Activated CD4-positive, alpha-beta T cell treated with anti-CD3 and anti-CD28 coated beads, Interleukin-2, amount 50 U/mL, for 16 hours (primary cell): ENCODE results near the gene GLE1.

Experiments
- DNase-seq: peaks from one replicate; pipeline ENCODE4 v3.0.0-alpha.2; 2020

GLE1 gene, protein sequence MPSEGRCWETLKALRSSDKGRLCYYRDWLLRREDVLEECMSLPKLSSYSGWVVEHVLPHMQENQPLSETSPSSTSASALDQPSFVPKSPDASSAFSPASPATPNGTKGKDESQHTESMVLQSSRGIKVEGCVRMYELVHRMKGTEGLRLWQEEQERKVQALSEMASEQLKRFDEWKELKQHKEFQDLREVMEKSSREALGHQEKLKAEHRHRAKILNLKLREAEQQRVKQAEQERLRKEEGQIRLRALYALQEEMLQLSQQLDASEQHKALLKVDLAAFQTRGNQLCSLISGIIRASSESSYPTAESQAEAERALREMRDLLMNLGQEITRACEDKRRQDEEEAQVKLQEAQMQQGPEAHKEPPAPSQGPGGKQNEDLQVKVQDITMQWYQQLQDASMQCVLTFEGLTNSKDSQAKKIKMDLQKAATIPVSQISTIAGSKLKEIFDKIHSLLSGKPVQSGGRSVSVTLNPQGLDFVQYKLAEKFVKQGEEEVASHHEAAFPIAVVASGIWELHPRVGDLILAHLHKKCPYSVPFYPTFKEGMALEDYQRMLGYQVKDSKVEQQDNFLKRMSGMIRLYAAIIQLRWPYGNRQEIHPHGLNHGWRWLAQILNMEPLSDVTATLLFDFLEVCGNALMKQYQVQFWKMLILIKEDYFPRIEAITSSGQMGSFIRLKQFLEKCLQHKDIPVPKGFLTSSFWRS

DNA sequence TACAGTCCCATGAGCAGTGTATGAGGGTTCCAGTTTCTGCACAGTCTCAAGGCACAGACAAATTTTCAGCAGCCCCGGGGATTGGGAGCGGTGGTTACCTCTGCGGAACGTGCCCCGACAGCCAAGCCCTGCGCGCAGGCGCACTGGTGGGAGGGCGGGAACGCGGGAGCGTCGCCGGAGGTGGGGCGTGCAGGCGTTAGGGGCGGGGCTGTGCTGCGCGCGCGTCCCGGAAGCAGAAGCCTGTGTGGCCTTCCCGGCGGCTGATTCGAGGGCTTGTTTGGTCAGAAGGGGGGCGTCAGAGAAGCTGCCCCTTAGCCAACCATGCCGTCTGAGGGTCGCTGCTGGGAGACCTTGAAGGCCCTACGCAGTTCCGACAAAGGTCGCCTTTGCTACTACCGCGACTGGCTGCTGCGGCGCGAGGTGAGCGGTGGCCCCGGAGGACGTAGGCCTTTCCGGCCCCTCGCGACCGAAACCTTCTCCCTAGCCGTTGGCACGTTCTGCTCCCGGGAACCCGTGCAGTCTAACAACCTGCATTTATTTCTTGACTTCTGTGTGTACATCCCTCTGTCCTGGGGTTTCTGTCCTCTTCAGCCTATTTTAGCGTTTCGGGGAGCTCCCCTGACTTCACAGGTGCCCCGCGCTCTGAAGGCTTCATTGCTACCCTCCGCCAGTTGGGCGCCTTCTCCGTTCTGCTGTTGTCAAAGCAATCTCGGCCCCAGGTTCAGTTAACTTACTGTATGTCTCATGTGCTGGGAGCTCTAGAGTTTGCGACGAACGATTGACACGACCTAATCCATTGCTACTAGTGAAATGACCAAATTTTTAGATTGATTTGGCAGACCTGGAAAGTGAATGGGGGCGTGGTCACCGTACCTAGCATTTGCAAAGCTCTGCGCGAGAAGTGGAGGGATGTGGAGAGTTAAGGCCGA lies at the start of gene GLE1:
Gene GLE1 (plus strand): TSS at position 235 of the 929 bp plus-strand sequence. CDS start 87 bp downstream, at position 322.
- peak; percentile 97 for DNase-seq

DNA sequence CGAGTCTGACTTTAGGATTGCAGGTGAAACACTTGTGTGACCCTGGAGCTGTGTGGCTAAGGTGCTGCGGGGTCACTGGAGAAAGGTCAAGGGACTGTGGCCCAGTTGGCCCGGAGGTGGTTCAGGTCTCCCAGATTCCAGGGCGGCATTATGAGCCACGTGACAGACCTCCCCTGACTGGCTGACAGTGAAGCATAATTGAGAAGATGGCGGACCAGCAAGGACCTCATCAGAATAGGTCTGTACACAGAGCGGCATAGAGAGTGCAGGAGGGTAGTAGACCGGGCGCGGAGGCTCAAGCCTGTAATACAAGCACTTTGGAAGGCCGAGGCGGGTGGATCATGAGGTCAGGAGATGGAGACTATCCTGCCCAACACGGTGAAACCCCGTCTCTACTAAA lies 49.5 kb upstream of the GLE1 start:
- DNase-seq, result no peak

DNA sequence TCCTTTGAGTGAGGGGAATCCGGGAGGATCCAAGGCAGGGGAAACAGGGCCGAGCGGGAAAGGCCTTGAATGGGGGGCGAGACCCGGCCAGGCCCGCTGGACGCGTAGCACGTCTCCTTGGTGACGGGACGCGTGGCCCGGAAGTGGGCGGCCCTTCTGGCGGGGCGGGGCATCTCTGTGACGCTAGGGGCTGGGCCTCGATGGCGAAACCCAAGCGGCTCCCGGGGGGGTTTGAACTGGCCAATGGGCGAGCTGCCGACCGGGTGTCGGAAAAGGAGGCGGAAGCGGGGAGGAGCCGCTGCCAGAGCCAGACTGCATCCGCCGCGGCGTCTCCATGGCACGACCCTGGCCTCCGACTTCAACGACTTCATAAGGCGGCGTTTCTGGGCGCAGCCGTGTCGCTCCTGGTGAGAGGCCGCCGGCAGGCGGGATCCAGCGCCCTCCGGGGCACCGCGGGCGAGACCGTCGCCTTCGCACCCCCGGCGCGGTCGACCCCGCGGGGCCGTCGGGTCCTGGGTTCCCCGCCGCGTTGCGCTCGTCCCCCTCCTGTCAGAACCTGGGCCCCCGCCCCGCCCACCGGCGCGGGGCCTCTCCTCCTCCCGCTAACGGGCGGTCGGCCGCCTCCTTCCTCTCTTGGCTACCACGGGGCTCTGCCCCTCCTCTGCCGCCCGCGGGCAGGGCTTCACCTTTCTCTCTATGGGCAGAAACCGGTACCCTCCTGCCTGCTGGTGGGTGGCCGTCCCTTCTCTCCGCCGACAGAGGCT lies 48.5 kb upstream of the GLE1 start, which contains the start of gene ODF2:
Gene ODF2 (plus strand): TSS at position 158 of the 764 bp plus-strand sequence. CDS start 86 bp downstream, at position 244.
- DNase-seq, result peak; percentile 99

DNA sequence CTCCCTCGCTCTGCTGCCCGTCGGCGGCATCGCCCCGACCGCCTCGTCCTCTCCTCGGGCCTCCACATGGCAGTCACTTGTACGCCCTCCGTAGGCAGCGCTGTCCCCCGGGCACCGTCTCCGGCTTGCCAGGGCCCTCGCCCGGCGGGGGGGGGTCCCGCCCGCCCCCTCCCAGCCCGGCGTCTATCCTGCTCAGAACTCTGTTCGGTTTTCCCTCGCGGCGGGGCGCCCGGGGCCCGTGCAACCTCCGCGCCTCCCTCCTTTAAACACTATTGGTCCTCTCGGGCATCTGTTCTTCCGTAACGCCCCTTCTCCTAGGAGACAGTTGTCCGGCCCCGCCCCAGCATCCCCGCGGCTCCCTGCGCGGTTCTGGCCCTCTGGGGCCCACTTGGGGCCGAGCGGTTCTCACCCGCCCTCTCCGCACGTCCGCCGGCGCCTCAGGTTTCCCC lies 47.9 kb upstream of the GLE1 start:
- peak; percentile 82 for DNase-seq

DNA sequence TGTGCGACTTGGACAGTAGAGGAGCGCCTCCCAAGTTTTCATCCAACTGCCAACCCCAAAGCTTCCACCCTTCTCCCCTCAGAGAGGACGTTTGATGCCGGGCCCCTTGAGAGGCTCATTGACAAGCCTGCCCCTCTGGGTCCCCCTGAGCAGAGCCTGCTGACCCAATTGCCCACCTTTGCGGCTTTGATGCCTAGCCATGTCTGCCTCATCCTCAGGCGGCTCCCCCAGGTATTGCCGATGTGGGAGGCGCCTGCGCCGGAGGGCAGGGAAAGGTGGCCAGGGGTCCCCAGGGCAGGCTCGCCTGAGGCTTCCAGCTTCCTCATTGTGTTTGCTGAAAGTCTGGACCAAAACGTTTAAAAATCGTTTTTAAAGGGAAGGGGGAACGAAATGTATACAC lies 47.3 kb upstream of the GLE1 start:
- DNase-seq, result no peak

DNA sequence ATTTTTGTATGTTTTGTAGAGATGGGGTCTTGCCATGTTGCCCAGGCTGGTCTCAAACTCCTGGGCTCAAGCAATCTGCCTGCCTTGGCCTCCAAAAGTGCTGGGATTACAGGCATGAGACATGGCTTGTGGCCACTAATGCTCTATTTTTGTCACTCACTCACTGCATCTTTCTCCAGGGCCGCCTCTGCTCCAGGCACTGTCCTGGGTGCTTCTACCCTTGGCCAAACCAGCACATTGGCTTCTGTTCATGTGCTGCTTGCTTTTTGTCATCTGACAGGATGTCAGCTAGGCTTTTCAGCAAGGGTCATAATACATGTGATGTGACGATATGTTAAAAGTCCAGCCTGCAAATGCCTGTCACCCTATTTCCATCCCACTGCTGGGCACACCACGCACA lies 45.5 kb upstream of the GLE1 start:
- no peak for DNase-seq

DNA sequence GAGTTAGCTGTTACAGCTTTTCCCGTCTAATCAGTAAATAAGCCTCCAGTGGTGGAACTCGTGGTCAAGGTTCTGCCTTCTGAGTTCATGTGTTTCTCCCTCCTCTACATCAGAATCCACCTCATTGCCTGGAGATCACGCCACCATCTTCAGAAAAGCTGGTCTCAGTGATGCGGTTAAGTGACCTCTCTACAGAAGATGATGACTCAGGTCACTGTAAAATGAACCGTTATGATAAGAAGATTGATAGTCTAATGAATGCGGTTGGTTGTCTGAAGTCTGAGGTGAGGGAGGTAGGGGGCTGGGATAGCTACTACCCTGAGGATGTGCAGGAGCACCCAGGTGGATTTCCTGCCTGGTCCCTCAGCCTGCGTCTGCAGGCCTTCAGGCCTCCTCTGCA lies 35.4 kb upstream of the GLE1 start:
- DNase-seq, result no peak

DNA sequence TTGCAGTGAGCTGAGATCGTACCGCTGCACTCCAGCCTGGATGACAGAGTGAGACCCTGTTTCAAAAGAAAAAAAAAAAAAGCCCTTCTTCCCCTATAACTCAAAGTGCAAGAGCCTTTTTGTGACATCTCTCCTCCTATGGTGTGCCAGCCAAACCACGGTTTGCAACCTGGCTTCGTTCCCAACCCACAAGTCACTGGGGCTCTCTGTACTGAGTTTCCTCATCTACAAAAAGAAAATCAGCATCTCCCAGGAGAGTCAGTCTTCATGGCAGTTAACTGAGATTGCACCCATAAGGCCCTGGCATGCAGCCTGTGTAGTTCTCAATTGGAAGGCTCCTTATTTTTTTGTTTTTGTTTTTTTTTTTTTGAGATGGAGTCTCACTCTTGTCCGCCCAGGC lies 34.0 kb upstream of the GLE1 start:
- no peak for DNase-seq

DNA sequence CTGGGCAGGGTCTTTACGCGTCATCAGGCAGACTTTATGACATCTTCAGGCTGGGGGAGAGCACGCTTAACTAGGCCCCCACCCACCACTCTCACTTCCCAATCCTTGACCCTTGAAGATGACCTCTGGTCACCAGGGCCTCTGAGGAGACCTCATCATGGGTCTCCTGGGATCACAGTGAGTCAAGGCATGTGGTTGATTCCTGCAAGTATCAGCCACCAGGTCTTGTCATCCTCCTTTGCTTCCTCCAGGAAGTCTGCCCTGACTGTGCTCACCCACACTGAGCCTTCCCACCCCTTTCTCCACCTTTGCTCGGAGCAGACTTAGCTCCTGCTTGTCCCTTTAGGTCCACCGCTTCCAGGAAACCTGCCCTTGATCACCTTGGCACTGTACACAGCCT lies 31.4 kb upstream of the GLE1 start:
- no peak for DNase-seq

DNA sequence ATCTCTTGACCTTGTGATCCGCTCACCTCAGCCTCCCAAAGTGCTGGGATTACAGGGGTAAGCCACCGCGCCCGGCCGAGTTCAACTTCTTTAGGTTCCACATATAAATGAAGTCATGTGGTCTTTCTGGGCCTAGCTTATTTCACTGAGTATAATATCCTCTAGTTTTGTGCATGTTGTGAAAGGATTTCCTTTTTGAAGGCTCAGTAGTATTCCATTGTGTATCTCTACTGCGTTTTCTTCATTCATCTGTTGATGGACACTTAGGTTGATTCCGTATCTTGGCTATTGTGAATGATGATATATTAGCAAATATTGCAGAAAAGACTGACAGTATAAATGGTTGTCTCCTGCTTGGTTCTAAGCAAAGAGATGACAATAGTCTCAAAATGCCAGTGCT lies 28.7 kb upstream of the GLE1 start:
- no peak for DNase-seq

DNA sequence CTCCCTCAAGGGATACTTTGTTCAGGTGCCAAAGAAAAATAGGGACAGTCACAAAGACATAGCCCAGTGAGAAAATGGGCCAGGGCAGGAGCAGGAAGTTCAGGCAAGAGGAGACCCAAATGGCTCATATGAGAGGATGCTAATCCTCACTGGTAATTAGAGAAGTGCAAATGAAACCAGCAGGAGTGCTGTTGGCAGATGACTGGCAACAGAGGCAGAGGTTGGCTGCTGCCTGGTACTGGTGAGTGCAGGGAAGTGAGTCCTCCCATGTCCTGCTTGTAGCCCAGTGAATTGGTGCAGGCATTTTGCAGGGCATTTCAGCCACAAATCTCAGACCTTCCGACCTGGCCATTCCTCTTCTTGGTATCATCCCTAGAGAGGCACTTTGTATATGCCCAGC lies 25.3 kb upstream of the GLE1 start:
- no peak for DNase-seq

DNA sequence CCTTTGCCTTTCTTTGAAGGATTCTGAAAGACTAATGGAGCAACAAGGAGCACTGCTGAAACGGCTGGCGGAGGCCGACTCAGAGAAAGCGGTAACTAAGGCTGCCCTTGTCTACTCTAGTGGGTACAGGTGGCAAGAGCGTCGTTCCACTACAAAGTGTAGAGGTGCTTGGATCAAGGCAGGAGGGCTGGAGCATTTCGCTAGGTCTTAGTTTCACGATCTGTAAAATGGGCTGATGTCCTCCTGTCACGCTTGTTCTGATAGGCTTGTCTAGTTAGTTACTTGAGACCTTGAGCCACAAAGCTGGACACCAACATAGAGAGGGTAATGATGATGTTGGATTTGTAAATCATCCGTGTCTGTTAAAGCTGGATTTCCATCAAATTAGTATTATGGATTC lies 23.0 kb upstream of the GLE1 start:
- no peak for DNase-seq

DNA sequence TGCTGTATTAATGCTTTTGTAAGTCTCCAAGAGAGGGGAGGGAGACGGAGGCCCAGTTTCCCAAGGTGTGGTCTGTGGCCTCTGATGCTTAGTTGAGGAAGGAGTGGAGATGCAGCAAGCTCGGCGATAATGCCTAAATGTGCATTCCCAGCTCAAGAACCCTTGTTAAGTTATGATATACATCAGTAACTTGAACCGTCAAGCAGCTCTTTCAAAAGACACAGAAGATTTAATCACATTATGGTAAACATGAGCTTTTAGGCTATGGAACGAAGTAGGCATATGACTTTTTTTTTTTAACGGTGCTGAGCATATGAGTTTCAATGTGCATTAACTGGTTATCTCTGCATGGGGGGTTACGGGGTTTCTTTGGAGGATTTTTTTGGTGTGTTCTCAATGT lies 22.3 kb upstream of the GLE1 start:
- no peak for DNase-seq

DNA sequence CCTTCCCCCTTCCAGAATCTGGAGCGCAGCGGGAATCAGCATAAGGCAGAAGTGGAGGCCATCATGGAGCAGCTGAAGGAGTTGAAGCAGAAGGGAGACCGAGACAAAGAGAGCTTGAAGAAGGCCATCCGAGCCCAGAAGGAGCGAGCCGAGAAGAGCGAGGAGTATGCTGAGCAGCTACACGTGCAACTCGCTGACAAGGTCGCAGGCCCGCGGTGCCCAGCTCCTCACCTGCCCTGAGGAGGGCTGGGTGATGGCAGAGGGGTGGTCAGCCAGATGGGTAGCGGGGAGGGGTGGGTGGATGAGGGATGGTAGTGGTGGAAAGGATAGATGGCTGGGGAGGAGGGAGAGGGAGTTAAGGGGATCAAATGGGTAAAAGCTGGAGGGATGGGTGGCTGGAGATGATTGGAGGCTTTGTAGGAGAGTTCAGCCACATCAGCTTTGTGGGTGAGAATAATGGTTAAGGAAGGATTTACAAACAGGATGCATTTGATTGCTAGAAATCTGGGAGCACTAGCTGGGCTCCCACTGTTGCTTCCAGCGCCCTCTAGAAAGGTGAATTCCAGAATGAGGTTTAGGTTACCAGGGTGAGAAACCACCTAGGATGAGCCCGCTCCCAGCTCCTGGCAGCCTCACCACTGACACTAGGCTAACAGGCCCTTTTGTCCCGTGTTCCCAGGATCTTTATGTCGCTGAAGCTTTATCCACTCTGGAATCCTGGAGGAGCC lies 19.7 kb upstream of the GLE1 start:
- DNase-seq, result no peak

DNA sequence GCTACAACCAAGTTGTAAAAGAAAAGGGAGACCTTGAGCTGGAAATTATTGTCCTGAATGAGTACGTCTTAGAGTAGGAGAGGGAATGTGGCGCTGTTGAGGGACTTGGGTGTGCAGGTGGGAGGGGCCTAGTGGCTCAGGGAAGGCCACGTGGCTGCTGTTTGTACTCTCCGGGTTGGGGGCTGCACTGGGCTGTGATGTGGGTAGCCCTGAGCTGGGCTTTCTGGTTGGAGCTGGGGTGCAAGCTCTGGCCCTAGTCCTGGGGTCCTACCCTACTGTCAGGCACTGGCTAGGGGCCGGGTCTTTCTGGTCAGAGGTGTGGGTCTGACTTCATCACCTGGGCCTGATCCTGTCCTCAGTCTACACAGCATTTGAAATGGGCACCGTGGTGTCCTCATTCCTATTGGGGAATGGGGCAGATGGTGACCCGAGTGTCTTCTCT lies 19.1 kb upstream of the GLE1 start:
- no peak for DNase-seq

DNA sequence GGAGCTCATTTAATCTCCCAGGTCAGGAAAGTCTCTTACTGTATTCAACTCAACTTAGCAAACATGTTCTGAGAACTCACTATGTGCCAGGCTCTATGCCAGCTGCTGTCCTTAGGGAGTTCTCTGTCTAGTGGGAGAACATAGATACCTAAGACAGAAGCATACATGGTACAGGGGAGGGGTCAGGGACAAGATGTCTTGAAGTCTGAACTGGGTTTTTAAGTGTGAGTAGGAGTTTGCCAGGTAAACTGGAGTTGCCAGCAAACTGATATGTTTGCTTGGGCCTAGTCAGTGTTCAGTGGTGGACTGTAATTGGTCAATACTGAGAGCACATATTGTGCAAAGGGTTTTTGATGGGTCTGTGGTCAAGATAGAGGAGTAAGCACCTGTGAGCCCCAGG lies 18.3 kb upstream of the GLE1 start:
- no peak for DNase-seq

DNA sequence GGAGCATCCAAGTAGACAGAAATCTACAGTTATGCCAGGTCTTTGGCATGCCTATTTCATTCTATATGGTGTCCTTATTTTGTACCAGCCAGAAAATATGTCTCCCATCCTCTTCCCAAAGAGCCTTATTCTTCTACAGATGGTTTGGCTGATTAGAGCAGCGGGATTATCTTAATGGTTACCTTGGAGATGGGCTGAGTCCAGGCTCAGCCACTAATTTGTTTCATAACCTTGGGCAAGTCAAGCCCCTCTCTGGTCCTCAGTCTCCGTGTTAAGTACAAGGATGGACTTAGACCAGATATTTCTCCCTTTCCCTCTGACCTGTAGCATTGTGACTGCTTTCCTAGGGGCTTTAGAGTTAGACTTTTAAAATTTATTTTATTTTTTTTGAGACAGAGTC lies 11.1 kb upstream of the GLE1 start:
- DNase-seq, result no peak

DNA sequence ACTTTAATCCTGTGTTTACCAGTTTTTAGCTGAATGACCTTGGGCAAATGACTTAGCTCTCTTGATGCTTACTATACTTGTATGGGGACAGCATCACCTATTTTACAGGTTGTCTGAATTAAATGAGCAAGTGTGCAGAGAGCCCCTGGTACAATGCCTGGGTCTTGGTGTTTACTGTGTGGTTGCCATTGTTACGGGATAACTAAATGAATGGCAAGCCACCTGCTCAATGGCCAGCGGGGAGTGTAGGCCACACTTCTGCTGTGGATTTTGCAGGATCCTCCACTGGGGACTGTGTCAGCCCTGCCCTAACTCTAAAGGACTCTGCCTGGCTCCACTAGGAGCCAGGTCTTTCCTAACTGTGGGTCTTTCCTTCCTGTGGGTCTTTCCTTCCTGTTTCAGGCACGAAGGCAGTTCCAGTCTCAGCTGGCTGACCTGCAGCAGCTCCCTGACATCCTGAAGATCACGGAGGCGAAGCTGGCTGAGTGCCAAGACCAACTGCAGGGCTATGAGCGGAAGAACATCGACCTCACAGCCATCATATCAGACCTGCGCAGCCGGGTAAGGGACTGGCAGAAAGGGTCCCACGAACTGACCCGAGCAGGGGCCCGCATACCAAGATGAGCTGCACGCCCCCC lies 10.3 kb upstream of the GLE1 start:
- no peak for DNase-seq

DNA sequence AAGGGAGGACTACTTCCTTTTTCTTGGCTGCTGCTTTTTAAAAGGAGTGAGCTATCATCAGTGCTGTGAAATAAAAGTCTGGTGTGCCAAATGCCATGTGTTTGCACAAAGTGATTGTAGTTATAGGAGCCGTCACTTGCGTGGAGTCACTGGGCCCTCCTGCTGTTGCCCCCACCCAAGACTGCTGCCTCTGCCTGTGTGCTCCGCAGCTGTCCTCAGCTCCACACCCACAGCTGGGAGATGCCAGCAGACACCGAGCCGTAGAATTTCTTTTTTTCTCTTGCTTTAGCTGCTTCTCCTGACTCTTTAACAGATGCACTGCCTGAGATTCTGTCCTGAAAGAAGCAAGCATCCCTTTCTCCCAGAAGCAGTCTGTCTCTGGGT lies 9.8 kb upstream of the GLE1 start:
- DNase-seq, result no peak

DNA sequence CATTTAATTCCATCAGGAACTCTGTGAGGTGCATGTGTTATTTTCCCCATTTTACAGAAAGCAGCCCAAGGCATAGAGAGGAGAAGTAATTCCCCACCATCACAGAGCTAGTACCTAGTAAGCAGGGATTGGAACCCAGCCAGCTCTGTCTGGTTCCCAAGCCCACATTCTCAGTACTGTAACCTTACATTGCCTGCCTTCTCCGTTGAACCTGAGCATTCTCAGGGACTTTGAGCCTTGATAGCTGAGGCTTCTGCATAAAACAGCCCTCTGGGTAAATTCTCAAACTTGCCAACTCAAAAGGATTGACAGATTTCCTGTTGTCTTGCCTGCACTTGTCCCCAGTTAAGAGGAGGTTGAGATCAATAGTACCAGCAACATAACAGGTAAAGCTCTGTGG lies 9.2 kb upstream of the GLE1 start:
- no peak for DNase-seq

DNA sequence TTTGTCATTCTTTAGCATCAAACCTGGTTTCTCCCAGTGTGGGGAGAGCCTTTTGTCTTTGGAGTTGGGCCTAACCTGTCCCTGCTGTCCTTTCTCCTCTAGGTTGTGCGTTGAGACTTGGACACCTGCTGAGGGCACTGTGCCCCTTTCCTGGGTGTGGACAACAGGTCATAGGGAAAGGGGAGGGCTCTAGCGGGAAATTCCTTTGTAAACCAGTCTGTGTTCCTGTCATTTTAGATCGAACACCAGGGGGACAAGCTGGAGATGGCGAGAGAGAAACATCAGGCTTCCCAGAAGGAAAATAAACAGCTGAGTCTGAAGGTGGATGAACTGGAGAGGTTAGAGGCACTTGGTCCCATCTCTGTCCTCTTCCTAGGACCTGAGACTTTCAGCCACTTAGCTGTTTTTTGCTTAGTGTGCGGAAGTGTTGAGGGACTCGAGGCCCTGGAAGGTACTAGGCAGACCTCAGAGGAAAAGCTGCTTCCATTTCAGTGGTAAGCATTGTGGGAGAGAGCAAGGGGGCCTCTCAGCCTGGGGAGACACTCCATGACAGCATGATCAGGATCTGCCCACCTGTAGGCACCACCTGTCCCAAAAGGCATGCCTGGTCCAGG lies 8.6 kb upstream of the GLE1 start:
- no peak for DNase-seq
